Caco-2 (cell line): Measurements from ENCODE around the gene PLXNA3. TPM values are rescaled to one million over a fixed set of nuclear protein-coding genes. Genes with fewer than 3 reads are reported as not detected.

Experiments
- BruUV-seq: library from RNA; stranded (reverse); fragments of 400-500 nt; replicated peaks from 2 replicates; lab custom pipeline; 2021; lab: Mats Ljungman, UMichigan
- CTCF ChIA-PET: fragments of 300-600 bp; sonication (Branson Sonifier 250); formaldehyde crosslinking; loops from one replicate; lab custom pipeline; 2022; ENCODE audit warnings: antibody characterized with exemption; lab: Charles Lee
- POLR2A ChIA-PET: fragments of 300-600 bp; sonication (Branson Sonifier 250); formaldehyde crosslinking; loops from one replicate; lab custom pipeline; 2022; ENCODE audit warnings: antibody characterized with exemption; lab: Charles Lee
- DNase-seq, 2 experiments: peaks; one replicate each; pipeline versions ENCODE4 v3.0.0 to v3.0.0-alpha.2; 2020 to 2022
- H3K27me3 ChIP-seq: replicated peaks from 2 replicates; pipeline ENCODE4 v1.6.0; 2011; ENCODE audit warnings: low read length; ENCODE audit not compliant: control insufficient read depth, insufficient read depth
- H3K36me3 ChIP-seq: 2 replicates; pipeline ENCODE4 v1.5.1; 2011; ENCODE audit warnings: low read length; ENCODE audit not compliant: control insufficient read depth, insufficient read depth
- H3K4me1 ChIP-seq: fragments of 250-450 bp; sonication (Bioruptor Pico); 2 replicates; pipeline ENCODE4 v1.5.1; 2020; ENCODE audit warnings: mild to moderate bottlenecking
- H3K4me3 ChIP-seq: 2 replicates; pipeline ENCODE4 v1.5.1; 2011; ENCODE audit warnings: low read depth, mild to moderate bottlenecking, control low read depth, low read length
- H3K9me3 ChIP-seq: fragments of 250-450 bp; sonication (Bioruptor Pico); 2 replicates; pipeline ENCODE4 v1.5.1; 2020; ENCODE audit warnings: mild to moderate bottlenecking, moderate library complexity
- H3K27ac Mint-ChIP-seq: one replicate; pipeline ENCODE4 v1.8.0; 2022; ENCODE audit warnings: mixed read lengths; ENCODE audit not compliant: unreplicated experiment
- H3K27me3 Mint-ChIP-seq: one replicate; pipeline ENCODE4 v1.8.0; 2022; ENCODE audit warnings: mixed read lengths; ENCODE audit not compliant: insufficient read depth, unreplicated experiment
- H3K36me3 Mint-ChIP-seq: one replicate; pipeline ENCODE4 v1.8.0; 2022; ENCODE audit warnings: mild to moderate bottlenecking, mixed read lengths; ENCODE audit not compliant: insufficient read depth, unreplicated experiment
- H3K4me1 Mint-ChIP-seq: one replicate; pipeline ENCODE4 v1.8.0; 2022; ENCODE audit warnings: low read depth, mixed read lengths; ENCODE audit not compliant: unreplicated experiment
- H3K4me3 Mint-ChIP-seq: one replicate; pipeline ENCODE4 v1.8.0; 2022; ENCODE audit warnings: mild to moderate bottlenecking, moderate library complexity, mixed read lengths; ENCODE audit not compliant: unreplicated experiment
- H3K9me3 Mint-ChIP-seq: one replicate; pipeline ENCODE4 v1.8.0; 2022; ENCODE audit warnings: mixed read lengths; ENCODE audit not compliant: unreplicated experiment
- intact Hi-C: fragments of 100-400 bp; cut with micrococcal nuclease; formaldehyde crosslinking; loops from one replicate; pipeline ENCODE4 v1.10.0; 2022; ENCODE audit not compliant: unreplicated experiment
- total RNA-seq: library from RNA; stranded (reverse); gene quantifications from 2 replicates; pipeline ENCODE4 v1.2.3, GENCODE V29; 2022
- TF ChIP-seq, protein P1 (sequence below), 2 experiments: fragments of 200-600 bp in 1 of 2; IDR thresholded peaks; 1 replicate in 1 of 2; 2 replicates in 1 of 2; pipeline versions ENCODE4 v1.5.1 to v1.8.0; 2011 to 2022; ENCODE audit warnings: antibody characterized with exemption in 1 of 2, control low read depth in 1 of 2, inconsistent platforms in 1 of 2, low read depth in 1 of 2, low read length in 1 of 2, mild to moderate bottlenecking in 1 of 2, moderate library complexity in 1 of 2; ENCODE audit not compliant: insufficient read depth in 1 of 2, severe bottlenecking in 1 of 2, unreplicated experiment in 1 of 2

The PLXNA3 gene
- total RNA-seq, 1 experiment from 2014 or later = 58.4 TPM

DNA sequence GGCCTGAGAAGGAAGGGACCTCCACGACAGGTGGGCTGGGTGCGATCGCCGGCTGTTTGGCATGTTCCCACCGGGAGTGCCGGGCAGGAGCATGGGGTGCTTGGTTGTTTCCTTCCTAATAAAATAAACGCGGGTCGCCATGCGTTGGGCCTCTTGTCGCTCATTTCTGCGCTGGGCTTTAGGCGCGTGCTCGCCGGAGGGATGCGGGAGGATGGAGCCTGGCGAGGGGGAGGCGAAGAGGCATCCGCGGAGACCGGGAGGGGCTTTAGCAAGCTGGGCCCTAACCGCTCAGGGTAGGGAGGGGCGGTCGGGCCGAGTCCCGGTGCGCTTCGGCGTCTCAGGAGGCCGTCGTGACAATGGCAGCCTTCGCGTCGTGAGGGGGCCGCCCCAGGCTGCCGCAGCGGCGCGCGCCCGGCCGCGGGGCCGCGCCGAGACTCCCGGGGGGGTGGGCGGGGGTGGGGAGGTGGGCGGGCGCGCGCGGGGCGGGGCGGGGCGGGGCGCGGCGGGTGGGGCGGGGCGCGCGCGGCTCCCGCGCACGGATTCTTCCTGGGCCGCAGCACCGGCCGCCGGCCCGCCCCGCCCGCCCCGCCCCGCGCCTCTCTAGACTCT is 21.6 kb upstream of the PLXNA3 start:
- POLR2A ChIA-PET = no interaction called here
- CTCF ChIA-PET = no interaction called here
- peak overlapping the region; percentile 72 for H3K4me3 ChIP-seq
- H3K9me3 Mint-ChIP-seq = no peaks in the 10 kb centered on the region
- H3K27me3 ChIP-seq = no peaks in the 10 kb centered on the region
- no peaks in the 10 kb centered on the region for H3K4me1 Mint-ChIP-seq
- H3K36me3 ChIP-seq = no peaks in the 10 kb centered on the region
- TF ChIP-seq, protein P1, sequence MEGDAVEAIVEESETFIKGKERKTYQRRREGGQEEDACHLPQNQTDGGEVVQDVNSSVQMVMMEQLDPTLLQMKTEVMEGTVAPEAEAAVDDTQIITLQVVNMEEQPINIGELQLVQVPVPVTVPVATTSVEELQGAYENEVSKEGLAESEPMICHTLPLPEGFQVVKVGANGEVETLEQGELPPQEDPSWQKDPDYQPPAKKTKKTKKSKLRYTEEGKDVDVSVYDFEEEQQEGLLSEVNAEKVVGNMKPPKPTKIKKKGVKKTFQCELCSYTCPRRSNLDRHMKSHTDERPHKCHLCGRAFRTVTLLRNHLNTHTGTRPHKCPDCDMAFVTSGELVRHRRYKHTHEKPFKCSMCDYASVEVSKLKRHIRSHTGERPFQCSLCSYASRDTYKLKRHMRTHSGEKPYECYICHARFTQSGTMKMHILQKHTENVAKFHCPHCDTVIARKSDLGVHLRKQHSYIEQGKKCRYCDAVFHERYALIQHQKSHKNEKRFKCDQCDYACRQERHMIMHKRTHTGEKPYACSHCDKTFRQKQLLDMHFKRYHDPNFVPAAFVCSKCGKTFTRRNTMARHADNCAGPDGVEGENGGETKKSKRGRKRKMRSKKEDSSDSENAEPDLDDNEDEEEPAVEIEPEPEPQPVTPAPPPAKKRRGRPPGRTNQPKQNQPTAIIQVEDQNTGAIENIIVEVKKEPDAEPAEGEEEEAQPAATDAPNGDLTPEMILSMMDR (IDR thresholded peaks at IDR 0.05; ENCODE audit: insufficient read depth in 1 of 2, low read depth in 1 of 2, low read length in 1 of 2, severe bottlenecking in 1 of 2, unreplicated experiment in 1 of 2) = no peak
- H3K27me3 Mint-ChIP-seq = no peaks in the 10 kb centered on the region
- no peak for DNase-seq
- peak overlapping the region; percentile 77 for H3K4me3 Mint-ChIP-seq
- H3K4me1 ChIP-seq = no peaks in the 10 kb centered on the region
- no peaks in the 10 kb centered on the region for H3K9me3 ChIP-seq
- H3K36me3 Mint-ChIP-seq = peaks cover 8% of the 10 kb centered on the region
- intact Hi-C loops = no loop called here
- H3K27ac Mint-ChIP-seq = no peak overlapping the region
- BruUV-seq = no TSS peak

DNA sequence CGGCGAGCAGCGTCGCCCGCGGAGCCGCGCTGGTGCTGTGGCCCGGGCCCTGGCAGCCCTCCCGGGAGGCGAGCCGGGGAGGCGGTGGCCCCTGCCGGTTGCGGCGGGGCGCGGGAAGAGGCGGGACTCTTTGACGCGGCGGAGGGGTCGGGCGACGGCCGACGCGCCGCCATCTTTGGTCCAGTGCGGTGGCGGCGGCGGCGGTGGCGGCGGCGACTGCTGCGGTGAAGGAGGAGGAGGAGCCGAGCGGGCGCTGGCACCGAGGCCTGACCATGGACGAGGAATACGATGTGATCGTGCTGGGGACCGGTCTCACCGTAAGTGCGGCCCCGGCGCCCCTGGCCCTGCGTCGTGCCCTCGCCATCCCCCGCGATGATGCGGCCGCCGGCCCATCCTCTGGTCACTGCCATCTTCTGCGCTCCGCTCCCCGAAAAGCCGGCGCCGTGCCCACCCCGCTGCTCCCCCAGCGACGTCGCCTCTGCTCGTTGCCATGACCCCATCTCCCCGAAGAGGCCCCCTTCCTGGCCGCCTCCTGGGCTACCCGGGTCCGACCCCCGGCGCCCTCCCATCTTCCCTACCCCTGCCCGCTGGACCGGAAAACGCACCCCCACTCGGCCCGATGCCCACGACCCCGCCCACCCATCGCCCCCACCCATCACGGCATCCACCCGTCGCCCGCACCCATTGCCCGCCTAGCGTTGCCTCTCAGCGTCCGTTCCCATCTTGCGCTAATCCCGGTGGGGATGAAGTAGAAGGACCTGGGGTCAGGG is 20.9 kb upstream of the PLXNA3 start, which contains the start of gene GDI1:
GDI1 (plus strand) TSS at position 172 of the 770 bp plus-strand sequence; CDS start at position 273, 101 bp downstream.
- Histone ChIP-seq H3K36me3 (no peaks in the 10 kb centered on the region), H3K27me3 (no peaks in the 10 kb centered on the region), H3K9me3 (no peaks in the 10 kb centered on the region), H3K4me3 (peak within 1 kb of the TSS; percentile 72), H3K4me1 (no peaks in the 10 kb centered on the region)
- H3K4me3 Mint-ChIP-seq = peak within 1 kb of the TSS; percentile 77
- H3K4me1 Mint-ChIP-seq = no peaks in the 10 kb centered on the region
- no peaks in the 10 kb centered on the region for H3K27me3 Mint-ChIP-seq
- peaks cover 8% of the 10 kb centered on the region for H3K36me3 Mint-ChIP-seq
- BruUV-seq = no TSS peak
- POLR2A ChIA-PET = no interaction called here
- intact Hi-C loops = no loop called here
- DNase-seq = peak; percentile 56 to 60
- TF ChIP-seq, protein P1 (IDR thresholded peaks at IDR 0.05; ENCODE audit: insufficient read depth in 1 of 2, low read depth in 1 of 2, low read length in 1 of 2, severe bottlenecking in 1 of 2, unreplicated experiment in 1 of 2) = no peak
- CTCF ChIA-PET = no interaction called here
- H3K9me3 Mint-ChIP-seq = no peaks in the 10 kb centered on the region
- peak within 1 kb of the TSS; percentile 39 for H3K27ac Mint-ChIP-seq

DNA sequence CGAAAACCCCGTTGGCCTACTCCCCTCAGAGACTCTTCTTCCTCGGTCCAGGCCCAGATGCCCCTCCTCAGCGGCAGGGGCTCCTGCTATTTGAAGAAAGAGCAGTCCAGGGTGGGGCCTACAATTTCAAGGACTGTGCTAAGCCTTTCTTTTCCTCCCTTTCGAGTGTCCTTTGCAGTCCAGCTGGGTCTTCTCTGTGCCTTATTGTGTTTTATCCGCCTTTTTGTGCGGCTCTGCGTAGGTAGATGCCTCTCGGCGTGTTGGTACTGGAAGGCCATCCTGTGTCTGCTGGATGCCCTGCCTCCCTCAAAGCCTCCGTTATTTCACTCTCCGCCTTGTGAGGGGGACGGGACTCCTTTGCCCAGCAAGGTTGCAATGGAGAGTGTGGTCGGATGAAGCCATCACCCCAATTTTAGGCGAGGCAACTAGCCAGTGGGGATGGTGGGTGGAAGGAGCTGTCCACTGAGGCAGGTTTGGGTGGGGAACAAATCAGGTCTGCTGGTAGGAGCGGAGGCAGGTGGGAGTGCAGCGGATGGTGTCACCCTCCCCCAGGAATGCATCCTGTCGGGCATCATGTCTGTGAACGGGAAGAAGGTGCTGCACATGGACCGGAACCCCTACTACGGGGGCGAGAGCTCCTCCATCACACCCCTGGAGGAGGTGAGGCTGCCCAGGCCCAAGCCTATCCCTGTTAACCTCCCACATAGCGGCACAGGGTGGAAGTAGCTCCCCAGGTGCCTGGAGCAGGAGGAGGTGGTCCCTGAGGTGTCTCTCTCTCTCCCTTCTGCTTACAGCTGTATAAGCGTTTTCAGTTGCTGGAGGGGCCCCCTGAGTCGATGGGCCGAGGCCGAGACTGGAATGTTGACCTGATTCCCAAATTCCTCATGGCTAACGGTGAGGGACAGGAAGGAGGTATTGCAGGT is 19.8 kb upstream of the PLXNA3 start:
- DNase-seq = no peak
- no peaks in the 10 kb centered on the region for H3K4me1 Mint-ChIP-seq
- Histone ChIP-seq H3K9me3 (no peaks in the 10 kb centered on the region), H3K36me3 (no peaks in the 10 kb centered on the region), H3K4me3 (peak overlapping the region; percentile 72), H3K27me3 (no peaks in the 10 kb centered on the region), H3K4me1 (no peaks in the 10 kb centered on the region)
- H3K4me3 Mint-ChIP-seq = peak overlapping the region; percentile 77
- intact Hi-C loops = no loop called here
- H3K9me3 Mint-ChIP-seq = no peaks in the 10 kb centered on the region
- peaks cover 8% of the 10 kb centered on the region for H3K36me3 Mint-ChIP-seq
- TF ChIP-seq, protein P1 (IDR thresholded peaks at IDR 0.05; ENCODE audit: insufficient read depth in 1 of 2, low read depth in 1 of 2, low read length in 1 of 2, severe bottlenecking in 1 of 2, unreplicated experiment in 1 of 2) = no peak
- H3K27ac Mint-ChIP-seq = peak overlapping the region; percentile 39
- TSS peak; percentile 2 for BruUV-seq
- CTCF ChIA-PET = no interaction called here
- POLR2A ChIA-PET = no interaction called here
- no peaks in the 10 kb centered on the region for H3K27me3 Mint-ChIP-seq
